Natural killer cell (primary cell): ENCODE results near the gene RASL10B. TPM values are rescaled to one million over a fixed set of nuclear protein-coding genes. Genes with fewer than 3 reads are reported as not detected.

Experiments used
- ATAC-seq, 3 donors: fragments of 150-1000 bp in 2 of 3; fragments of 200-7000 bp in 1 of 3; cut with Tn5 transposase; 1 replicate in 1 of 3; 2 replicates in 2 of 3; pipeline ENCODE4 v1.10.0; 2021; ENCODE audit warnings: mild to moderate bottlenecking in 2 of 3, moderate library complexity in 2 of 3
- DNase-seq, 2 donors: peaks; one replicate each; pipeline versions ENCODE4 v3.0.0 to v3.0.0-alpha.2; 2013 to 2021; ENCODE audit warnings: mixed read lengths in 1 of 2
- H3K27ac ChIP-seq: one replicate; pipeline ENCODE4 v1.5.1; 2013; ENCODE audit warnings: mild to moderate bottlenecking, low read length
- H3K27me3 ChIP-seq: one replicate; pipeline ENCODE4 v1.6.1; 2013; ENCODE audit warnings: low read length; ENCODE audit not compliant: control insufficient read depth, insufficient read depth
- H3K36me3 ChIP-seq: one replicate; pipeline ENCODE4 v1.6.1; 2013; ENCODE audit warnings: low read length; ENCODE audit not compliant: control insufficient read depth, insufficient read depth
- H3K4me1 ChIP-seq: one replicate; pipeline ENCODE4 v1.6.1; 2013; ENCODE audit warnings: low read length; ENCODE audit not compliant: control insufficient read depth, insufficient read depth
- H3K4me3 ChIP-seq: one replicate; pipeline ENCODE4 v1.5.1; 2013; ENCODE audit warnings: low read length
- H3K9me3 ChIP-seq: one replicate; pipeline ENCODE4 v1.6.1; 2013; ENCODE audit warnings: low read length; ENCODE audit not compliant: control insufficient read depth, insufficient read depth
- H3K27ac Mint-ChIP-seq, 2 donors: one replicate each; pipeline ENCODE4 v1.8.0; 2022; ENCODE audit warnings: mild to moderate bottlenecking in 2 of 2, mixed read lengths in 2 of 2, moderate library complexity in 1 of 2
- H3K27me3 Mint-ChIP-seq, 2 donors: one replicate each; pipeline ENCODE4 v1.8.0; 2022; ENCODE audit warnings: low read depth in 2 of 2, mixed read lengths in 2 of 2
- H3K36me3 Mint-ChIP-seq: one replicate; pipeline ENCODE4 v1.8.0; 2022; ENCODE audit warnings: mixed read lengths
- H3K4me1 Mint-ChIP-seq, 2 donors: one replicate each; pipeline ENCODE4 v1.8.0; 2022; ENCODE audit warnings: mixed read lengths in 2 of 2
- H3K4me3 Mint-ChIP-seq: one replicate; pipeline ENCODE4 v1.8.0; 2022; ENCODE audit warnings: mild to moderate bottlenecking, moderate library complexity, mixed read lengths
- H3K9me3 Mint-ChIP-seq, 2 donors: one replicate each; pipeline ENCODE4 v1.8.0; 2022; ENCODE audit warnings: mixed read lengths in 2 of 2
- WGBS: methylation state at CpG from one replicate; pipeline ENCODE4 v1.1.7; 2013; ENCODE audit warnings: missing lambda C conversion rate; ENCODE audit not compliant: insufficient coverage; 5-methylcytosine and 5-hydroxymethylcytosine counted together
- intact Hi-C: fragments of 100-400 bp; cut with micrococcal nuclease; formaldehyde crosslinking; loops from one replicate; pipeline ENCODE4 v1.14.2; 2022
- total RNA-seq, 4 donors: library from RNA; stranded (reverse); fragments of 120-200 nt in 1 of 4; gene quantifications; one replicate each; pipeline versions ENCODE4 v1.2.3 to v1.2.4, GENCODE V29; 2013 to 2022
- TF ChIP-seq, protein P1 (sequence below): fragments of 200-600 bp; IDR thresholded peaks from one replicate; pipeline ENCODE4 v1.8.0; 2022; ENCODE audit warnings: antibody characterized with exemption

RASL10B gene
- total RNA-seq, 3 donors from 2014 or later (not counting 1 experiment from before 2014, with no cell fraction given): 0.07 TPM; not detected in 2

DNA sequence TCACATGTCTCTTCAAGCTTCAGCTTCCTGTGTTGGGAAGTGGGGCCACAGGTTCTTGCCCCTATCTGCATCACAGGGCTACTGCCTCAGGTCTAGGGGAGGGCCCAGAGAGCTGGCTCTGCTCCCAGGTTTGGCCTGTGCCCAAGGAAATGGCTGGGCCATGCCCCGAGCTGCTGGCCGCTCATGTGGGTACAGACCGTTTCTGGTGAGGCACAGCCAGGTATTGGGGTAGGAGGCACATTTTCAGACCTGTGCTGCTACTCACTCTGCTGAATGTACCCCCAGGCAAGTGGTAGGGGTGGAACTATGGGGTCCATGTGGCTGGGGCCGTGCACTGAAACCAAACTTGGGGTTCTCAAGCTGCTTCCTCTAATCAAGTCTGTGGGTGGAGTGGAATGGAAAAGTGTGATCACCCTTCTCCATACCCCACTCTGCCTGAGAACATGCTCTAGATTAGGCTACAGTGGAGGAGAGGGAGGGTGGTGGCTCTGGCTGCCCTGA lies 17.0 kb downstream of the RASL10B start:
- WGBS: 36% methylated on average over 4 of the region's 4 CpGs
- Mint-ChIP-seq H3K4me1 (peaks cover 0 to 4% of the 10 kb centered on the region in 2 donors), H3K27ac (no peak overlapping the region), H3K36me3 (no peaks in the 10 kb centered on the region), H3K27me3 (peaks cover 41 to 47% of the 10 kb centered on the region in 2 donors), H3K9me3 (no peaks in the 10 kb centered on the region), H3K4me3 (no peak overlapping the region)
- Histone ChIP-seq H3K4me3 (no peak overlapping the region), H3K27ac (no peak overlapping the region), H3K4me1 (peaks cover 6% of the 10 kb centered on the region), H3K36me3 (no peaks in the 10 kb centered on the region), H3K9me3 (no peaks in the 10 kb centered on the region), H3K27me3 (peaks cover 14% of the 10 kb centered on the region)
- no peak for ATAC-seq
- intact Hi-C loops: no loop called here
- no peak for DNase-seq
- TF ChIP-seq, protein P1, sequence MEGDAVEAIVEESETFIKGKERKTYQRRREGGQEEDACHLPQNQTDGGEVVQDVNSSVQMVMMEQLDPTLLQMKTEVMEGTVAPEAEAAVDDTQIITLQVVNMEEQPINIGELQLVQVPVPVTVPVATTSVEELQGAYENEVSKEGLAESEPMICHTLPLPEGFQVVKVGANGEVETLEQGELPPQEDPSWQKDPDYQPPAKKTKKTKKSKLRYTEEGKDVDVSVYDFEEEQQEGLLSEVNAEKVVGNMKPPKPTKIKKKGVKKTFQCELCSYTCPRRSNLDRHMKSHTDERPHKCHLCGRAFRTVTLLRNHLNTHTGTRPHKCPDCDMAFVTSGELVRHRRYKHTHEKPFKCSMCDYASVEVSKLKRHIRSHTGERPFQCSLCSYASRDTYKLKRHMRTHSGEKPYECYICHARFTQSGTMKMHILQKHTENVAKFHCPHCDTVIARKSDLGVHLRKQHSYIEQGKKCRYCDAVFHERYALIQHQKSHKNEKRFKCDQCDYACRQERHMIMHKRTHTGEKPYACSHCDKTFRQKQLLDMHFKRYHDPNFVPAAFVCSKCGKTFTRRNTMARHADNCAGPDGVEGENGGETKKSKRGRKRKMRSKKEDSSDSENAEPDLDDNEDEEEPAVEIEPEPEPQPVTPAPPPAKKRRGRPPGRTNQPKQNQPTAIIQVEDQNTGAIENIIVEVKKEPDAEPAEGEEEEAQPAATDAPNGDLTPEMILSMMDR: no peak

DNA sequence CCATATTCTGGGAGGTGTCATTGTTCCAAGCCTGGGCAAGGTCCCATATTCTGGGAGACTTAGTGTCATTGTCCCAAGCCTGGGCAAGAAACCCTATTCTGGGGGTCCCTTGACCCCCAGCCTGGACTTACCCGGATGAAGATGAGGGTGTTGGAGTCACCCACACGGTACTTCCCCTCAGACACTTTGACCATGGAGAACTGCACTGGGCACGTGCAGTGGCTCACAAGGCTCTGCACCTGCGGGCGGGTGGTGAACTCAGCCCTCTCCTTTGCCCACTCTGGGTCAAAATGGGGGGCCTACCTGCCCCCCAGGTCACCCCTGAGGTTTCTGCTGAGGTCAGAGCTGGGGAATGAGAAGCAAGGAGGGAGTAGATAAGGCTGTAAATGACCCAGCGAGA lies 17.5 kb downstream of the RASL10B start:
- Mint-ChIP-seq H3K9me3 (no peaks in the 10 kb centered on the region), H3K36me3 (no peaks in the 10 kb centered on the region), H3K4me3 (no peak overlapping the region), H3K27ac (no peak overlapping the region), H3K27me3 (peaks cover 35 to 42% of the 10 kb centered on the region in 2 donors), H3K4me1 (peaks cover 0 to 4% of the 10 kb centered on the region in 2 donors)
- no peaks in the 10 kb centered on the region for H3K9me3 ChIP-seq
- H3K27ac ChIP-seq: no peak overlapping the region
- H3K4me3 ChIP-seq: no peak overlapping the region
- H3K36me3 ChIP-seq: no peaks in the 10 kb centered on the region
- TF ChIP-seq, protein P1: no peak
- peaks cover 14% of the 10 kb centered on the region for H3K27me3 ChIP-seq
- intact Hi-C loops: no loop called here
- ATAC-seq (no peak), DNase-seq (no peak)
- peaks cover 6% of the 10 kb centered on the region for H3K4me1 ChIP-seq
- WGBS: 69% methylated on average over 6 of the region's 6 CpGs

GRCh38 chr17:35749560-35750412 lies 18.3 kb downstream of the RASL10B start:
- 14% methylated on average over 35 of the region's 35 CpGs for WGBS
- H3K27me3 Mint-ChIP-seq: peaks cover 34 to 39% of the 10 kb centered on the region in 2 donors
- ATAC-seq (no peak), DNase-seq (no peak)
- intact Hi-C loops: no loop called here
- no peak overlapping the region for H3K4me3 Mint-ChIP-seq
- no peaks in the 10 kb centered on the region for H3K36me3 Mint-ChIP-seq
- Histone ChIP-seq H3K27me3 (peaks cover 14% of the 10 kb centered on the region), H3K27ac (no peak overlapping the region), H3K36me3 (no peaks in the 10 kb centered on the region), H3K4me1 (peaks cover 6% of the 10 kb centered on the region), H3K9me3 (no peaks in the 10 kb centered on the region), H3K4me3 (no peak overlapping the region)
- no peaks in the 10 kb centered on the region for H3K9me3 Mint-ChIP-seq
- TF ChIP-seq, protein P1: no peak
- peaks cover 0 to 4% of the 10 kb centered on the region in 2 donors for H3K4me1 Mint-ChIP-seq
- H3K27ac Mint-ChIP-seq: no peak overlapping the region
